Measurements from ENCODE around the gene VPREB3. TPM values are rescaled to one million over a fixed set of nuclear protein-coding genes. Genes with fewer than 3 reads are reported as not detected.
A peak's percentile ranks its signal among the peaks of the same experiment; 100 is the strongest.
"Not testable (repeated sequence)": the region's sequence is repeated elsewhere in the genome, so short reads cannot be mapped to it uniquely, and the experiment has no call there.

VPREB3 gene
- total and polyA plus RNA-seq, 8 donors, result 0.34 to 1.4 (median 0.87) TPM; not detected in 3

- ATAC-seq, result no peak
- no peak for DNase-seq
These were observed 11.5 kb downstream of the VPREB3 start for GRCh38 chr22:23742505-23743264.

GRCh38 chr22:23737696-23738095 is 16.5 kb downstream of the VPREB3 start:
- no peak for ATAC-seq
- Histone ChIP-seq H3K27me3 (no peaks in the 10 kb centered on the region), H3K36me3 (peaks cover 0 to 16% of the 10 kb centered on the region in 2 donors), H3K4me1 (no peaks in the 10 kb centered on the region), H3K4me3 (no peak overlapping the region), H3K9me3 (no peaks in the 10 kb centered on the region), H3K27ac (no peak overlapping the region)
- no peak for TF ChIP-seq CTCF (IDR thresholded peaks at IDR 0.05)
- DNase-seq, result no peak
- intact Hi-C loops (cut with DNase I), result no loop called here

More at GRCh38 chr22:23742505-23743264, 11.5 kb downstream of the VPREB3 start:
- peaks cover 0 to 41% of the 10 kb centered on the region in 2 donors for H3K36me3 ChIP-seq
- no peak overlapping the region for H3K27ac ChIP-seq
- H3K4me3 ChIP-seq, result no peak overlapping the region
- intact Hi-C loops (cut with DNase I), result no loop called here
- TF ChIP-seq CTCF (IDR thresholded peaks at IDR 0.05), result no peak
- no peaks in the 10 kb centered on the region for H3K9me3 ChIP-seq
- H3K4me1 ChIP-seq, result no peaks in the 10 kb centered on the region
- H3K27me3 ChIP-seq, result no peaks in the 10 kb centered on the region

DNA sequence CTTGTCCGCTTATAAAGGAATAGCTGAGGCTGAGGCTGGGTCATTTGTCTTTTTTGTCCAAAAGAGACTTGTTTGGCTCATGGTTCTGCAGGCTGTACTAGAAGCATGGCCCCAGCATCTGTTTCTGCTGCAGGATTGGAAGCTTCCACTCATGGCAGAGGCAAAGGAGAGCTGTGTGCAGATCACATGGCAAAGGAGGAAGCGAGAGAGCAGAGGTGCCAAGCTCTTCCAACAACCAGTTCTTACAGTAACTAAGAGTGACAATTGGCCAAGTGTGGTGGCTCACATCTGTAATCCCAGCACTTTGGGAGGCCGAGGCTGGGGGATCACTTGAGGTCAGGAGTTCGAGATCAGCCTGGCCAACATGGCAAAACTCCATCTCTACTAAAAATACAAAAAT is 26.1 kb downstream of the VPREB3 start:
- intact Hi-C loops (cut with DNase I); H3K9me3 ChIP-seq; H3K36me3 ChIP-seq; H3K27me3 ChIP-seq; H3K27ac ChIP-seq; H3K4me1 ChIP-seq; DNase-seq; H3K4me3 ChIP-seq; ATAC-seq: not testable (repeated sequence)

- Histone ChIP-seq H3K36me3 (no peaks in the 10 kb centered on the region), H3K27me3 (no peaks in the 10 kb centered on the region), H3K9me3 (no peaks in the 10 kb centered on the region), H3K27ac (peak overlapping the region in 1 of 2 donors; percentile 47), H3K4me1 (no peaks in the 10 kb centered on the region), H3K4me3 (no peak overlapping the region)
- ATAC-seq, result peak; percentile 10
- TF ChIP-seq CTCF (IDR thresholded peaks at IDR 0.05), result no peak
- DNase-seq, result no peak
- intact Hi-C loops (cut with DNase I), result no loop called here
These were observed 31.5 kb downstream of the VPREB3 start for GRCh38 chr22:23722724-23723123.

GRCh38 chr22:23722160-23722559 is 32.1 kb downstream of the VPREB3 start:
- Histone ChIP-seq H3K9me3 (no peaks in the 10 kb centered on the region), H3K4me3 (no peak overlapping the region), H3K27ac (no peak overlapping the region), H3K4me1 (peaks cover 3 to 4% of the 10 kb centered on the region in 2 donors), H3K36me3 (no peaks in the 10 kb centered on the region), H3K27me3 (no peaks in the 10 kb centered on the region)
- TF ChIP-seq CTCF (IDR thresholded peaks at IDR 0.05), result no peak
- no peak for DNase-seq
- intact Hi-C loops (cut with DNase I), result no loop called here
- ATAC-seq, result no peak

DNA sequence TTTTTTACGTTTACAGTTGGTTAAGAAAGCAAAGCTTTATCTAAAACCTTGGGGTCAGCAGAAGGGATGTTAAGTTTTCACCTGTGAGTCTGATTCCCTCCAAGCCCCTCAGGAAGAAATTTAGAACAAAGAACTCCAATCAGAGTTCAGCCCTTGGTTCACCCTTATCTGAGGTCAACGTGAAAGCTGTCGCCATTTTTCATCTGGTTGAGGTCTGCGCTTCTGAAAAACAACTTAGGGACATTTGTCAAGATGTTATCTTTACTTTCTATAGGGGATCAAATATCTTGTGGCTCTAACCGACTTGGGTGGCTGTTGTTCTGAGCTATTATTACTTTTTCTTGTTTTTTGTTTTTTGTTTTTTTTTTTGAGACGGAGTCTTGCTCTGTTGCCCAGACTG is 33.4 kb downstream of the VPREB3 start:
- intact Hi-C loops (cut with DNase I), result no loop called here
- Histone ChIP-seq H3K4me1 (peaks cover 6 to 14% of the 10 kb centered on the region in 2 donors), H3K27me3 (no peaks in the 10 kb centered on the region), H3K9me3 (no peaks in the 10 kb centered on the region), H3K4me3 (no peak overlapping the region), H3K27ac (no peak overlapping the region), H3K36me3 (no peaks in the 10 kb centered on the region)
- no peak for TF ChIP-seq CTCF (IDR thresholded peaks at IDR 0.05)
- ATAC-seq, result no peak
- DNase-seq, result no peak
